ENCODE results near the gene DEF6.

- TF ChIP-seq CTCF (IDR thresholded peaks at IDR 0.05) (no peak), POLR2A (IDR thresholded peaks at IDR 0.05) (no peak)
Observed at GRCh38 chr6:35259948-35260590, 37.5 kb upstream of the DEF6 start.

Data from heart left ventricle (tissue), 13 donors.